CD4-positive, alpha-beta T cell treated with Interferon alpha-2 for 1 hour (primary cell): ENCODE data around the gene CCN5.
A peak's percentile ranks its signal among the peaks of the same experiment; 100 is the strongest.
"Not testable (repeated sequence)": the region's sequence is repeated elsewhere in the genome, so short reads cannot be mapped to it uniquely, and the experiment has no call there.

Source experiments
- DNase-seq, 2 donors: peaks; one replicate each; pipeline ENCODE4 v3.0.0-alpha.2; 2020 to 2022

Gene CCN5, protein sequence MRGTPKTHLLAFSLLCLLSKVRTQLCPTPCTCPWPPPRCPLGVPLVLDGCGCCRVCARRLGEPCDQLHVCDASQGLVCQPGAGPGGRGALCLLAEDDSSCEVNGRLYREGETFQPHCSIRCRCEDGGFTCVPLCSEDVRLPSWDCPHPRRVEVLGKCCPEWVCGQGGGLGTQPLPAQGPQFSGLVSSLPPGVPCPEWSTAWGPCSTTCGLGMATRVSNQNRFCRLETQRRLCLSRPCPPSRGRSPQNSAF

DNA sequence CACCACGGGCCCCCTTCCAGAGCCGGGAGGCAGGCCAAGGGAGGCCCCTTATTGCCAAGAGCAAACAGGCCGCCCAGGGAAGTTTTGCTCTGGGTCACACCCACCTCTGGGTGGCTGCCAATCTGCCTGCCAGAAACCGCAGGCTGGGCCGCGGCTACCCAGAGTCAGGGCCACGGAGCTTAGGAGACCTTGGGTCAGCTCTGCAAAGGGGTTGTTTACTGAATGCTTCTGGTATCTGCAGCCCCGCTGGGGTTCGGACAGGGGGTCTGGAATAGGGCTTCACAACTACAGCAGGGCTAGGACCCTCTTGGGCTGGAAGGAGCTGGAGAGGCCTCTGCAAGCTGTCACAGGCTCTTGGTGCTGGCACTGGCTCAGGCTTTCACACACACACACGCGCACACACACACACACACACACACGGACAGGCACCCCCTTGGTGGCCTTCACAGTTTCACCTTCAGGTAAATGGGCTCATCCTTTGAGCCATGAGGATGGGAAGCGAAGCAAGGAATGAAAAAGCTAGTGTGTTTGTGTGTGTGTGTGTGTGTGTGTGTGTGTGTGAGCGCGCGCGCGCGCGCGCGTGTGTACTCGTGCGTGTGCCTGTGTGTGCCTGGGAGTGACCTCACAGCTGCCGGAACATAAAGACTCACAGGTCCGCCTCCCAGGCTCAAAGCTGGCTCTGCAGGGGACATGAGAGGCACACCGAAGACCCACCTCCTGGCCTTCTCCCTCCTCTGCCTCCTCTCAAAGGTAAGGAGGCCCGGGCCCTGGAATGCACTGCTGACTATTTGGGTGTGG lies at the start of gene CCN5:
CCN5 (plus strand) TSS at position 669 of the 798 bp plus-strand sequence; CDS start at position 691, 22 bp downstream.
- no peak for DNase-seq

DNA sequence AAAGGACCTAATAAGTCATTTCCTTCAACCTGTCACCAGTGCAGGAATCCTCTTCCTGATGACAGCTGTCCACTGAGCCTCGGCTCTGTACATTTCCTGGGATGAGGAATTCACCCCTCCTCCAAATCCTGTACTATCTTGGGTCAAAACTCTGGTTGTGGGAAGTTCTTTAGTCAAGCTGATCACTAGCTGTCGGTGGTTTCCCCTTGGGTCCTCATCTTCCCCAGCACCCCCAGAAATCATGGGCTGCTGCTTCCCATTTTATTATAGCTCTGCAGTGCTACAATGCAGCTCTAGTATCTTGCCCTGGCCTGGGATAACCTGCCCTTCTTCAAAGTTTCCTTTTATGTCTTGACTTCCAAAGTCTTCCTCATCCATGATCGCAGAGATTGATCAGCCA lies 49.1 kb upstream of the CCN5 start:
- DNase-seq: no peak

DNA sequence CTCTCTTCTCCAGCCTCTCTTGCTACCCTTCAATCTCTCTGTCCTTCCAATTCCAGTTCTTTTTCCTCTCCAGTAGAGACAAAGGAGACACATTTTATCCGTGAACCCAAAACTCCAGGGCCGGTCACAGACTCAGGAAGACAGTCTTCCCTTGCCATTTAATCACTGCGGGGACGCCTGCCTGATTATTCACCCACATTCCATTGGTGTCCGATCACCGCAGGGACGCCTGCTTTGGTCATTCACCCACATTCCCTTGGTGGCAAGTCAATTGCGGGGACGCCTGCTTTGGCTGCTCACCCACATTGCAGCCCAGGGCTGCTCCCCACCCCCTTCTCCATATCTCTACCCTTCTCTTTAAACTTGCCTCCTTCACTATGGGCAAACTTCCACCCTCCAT lies 44.3 kb upstream of the CCN5 start:
- DNase-seq: not testable (repeated sequence)

DNA sequence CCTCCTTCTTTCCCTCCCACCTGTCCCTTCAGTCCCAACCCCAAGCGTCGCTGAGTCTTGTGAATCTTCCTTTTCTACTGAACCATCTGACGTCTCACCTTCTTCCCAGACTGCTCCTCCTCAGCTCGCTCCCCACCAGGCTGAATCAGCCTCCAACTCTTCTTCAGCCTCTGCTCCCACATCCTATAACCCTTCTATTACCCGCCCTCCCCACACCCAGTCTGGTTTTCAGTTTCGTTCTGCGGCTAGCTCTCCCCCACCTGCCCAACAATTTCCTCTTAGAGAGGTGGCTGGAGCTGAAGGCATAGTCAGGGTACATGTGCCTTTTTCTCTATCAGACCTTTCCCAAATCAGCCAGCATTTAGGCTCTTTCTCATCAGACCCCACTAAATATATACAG lies 43.6 kb upstream of the CCN5 start:
- DNase-seq: peak; percentile 72 to 82

DNA sequence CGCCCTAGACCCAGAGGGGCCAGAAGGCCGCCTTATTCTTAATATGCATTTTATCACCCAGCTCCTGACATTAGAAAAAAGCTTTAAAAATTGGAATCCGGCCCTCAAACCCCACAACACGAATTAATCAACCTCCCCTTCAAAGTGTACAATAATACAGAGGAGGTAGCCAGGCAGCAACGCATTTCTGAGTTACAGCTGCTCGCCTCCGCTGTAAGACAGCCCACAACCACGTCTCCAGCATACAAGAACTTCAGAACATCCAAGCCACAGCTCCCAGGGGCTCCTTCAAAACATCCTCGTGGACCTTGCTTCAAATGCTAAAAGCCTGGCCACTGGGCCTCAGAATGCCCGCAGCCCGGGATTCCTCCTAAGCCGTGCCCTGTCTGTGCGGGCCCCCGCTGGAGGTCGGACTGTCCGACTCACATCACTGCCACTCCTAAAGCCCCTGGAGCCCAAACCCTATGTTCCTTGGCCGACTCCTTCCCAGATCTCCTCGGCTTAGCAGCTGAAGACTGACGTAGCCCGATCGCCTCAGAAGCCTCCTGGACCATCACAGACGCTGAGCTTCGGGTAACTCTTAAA lies 42.8 kb upstream of the CCN5 start:
- DNase-seq: not testable (repeated sequence)

DNA sequence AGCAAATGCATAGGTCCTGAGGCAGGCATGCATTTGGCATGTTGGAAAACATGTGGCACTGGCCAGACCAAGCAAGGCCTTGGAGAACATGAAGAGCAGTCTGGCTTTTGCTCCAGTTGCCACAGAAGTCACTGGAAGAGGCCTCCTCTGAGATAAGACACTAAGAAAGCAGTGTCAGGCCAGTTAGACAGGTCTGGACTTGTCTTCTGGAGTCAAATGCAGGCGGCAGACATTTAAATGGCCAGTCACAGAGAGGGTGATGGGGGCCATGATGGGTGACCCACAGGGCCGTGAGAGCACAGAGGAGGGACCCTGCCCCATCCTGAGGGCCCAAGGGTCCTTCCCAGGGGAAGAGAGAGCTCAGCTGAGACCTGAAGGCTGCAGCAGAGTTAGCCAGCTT lies 36.9 kb upstream of the CCN5 start:
- no peak for DNase-seq

DNA sequence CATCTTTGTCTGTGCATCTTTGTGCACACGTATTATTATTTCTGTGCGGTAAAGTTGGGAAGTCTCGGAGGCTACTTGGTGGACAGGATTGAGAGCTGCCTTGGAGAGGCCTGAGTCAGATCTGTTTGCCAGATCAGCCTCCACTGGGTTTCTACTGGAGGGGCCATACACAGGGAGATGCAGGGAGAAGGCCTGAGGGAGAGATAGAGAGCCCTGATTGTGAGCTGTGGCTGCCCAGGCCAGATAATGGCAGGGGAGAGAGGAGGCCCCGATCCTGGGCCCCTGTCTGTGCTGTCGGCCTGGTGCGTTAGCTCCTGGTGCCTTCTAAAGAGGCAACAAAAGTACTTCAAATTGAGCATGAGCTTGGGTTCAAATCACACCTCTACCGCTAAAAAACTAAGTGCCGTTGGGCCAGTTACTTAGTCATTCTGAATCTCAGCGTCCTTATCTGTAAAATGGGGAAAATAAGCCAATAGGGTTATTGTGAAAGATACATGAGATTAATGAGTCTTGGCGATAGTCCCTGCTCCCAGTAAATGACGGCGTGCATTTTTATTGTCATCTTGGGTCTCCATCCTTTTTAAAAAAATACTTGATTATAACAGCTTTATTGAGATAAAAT lies 36.1 kb upstream of the CCN5 start:
- DNase-seq: no peak

DNA sequence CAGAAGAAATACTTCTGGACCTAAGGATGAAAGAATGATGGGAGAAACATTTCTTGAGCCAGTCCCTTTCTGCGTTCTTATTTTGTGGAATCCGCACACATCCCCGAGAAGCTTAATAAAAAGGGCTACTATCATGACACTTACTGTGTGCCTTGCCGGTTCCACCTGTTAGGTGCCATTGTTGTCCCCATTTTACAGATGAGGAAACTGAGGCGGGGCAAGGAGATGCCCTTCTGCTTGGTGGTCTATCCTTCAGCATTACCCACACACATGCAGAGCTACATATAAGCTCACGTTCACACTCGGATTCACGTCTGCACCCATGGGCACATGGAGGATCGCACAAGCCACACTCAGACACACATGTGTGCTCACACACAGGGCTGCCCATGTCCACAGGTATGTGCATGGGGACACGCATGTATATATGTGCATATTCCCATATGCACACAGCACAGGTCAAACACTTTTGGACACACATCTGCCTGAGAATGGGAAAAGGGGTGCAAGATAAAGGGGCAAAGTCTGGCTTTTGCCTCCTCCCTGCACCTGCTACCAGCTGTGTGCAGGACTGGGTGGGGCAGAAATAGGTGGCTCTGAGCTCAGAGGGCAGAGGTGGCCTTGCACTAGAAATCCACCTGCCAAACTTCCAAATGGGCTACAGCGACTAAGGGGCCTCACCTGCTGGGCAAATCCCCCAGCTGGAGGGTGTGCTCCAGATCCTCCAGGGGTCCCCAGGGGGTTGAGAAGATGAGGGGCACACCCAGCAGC lies 33.2 kb upstream of the CCN5 start:
- no peak for DNase-seq

DNA sequence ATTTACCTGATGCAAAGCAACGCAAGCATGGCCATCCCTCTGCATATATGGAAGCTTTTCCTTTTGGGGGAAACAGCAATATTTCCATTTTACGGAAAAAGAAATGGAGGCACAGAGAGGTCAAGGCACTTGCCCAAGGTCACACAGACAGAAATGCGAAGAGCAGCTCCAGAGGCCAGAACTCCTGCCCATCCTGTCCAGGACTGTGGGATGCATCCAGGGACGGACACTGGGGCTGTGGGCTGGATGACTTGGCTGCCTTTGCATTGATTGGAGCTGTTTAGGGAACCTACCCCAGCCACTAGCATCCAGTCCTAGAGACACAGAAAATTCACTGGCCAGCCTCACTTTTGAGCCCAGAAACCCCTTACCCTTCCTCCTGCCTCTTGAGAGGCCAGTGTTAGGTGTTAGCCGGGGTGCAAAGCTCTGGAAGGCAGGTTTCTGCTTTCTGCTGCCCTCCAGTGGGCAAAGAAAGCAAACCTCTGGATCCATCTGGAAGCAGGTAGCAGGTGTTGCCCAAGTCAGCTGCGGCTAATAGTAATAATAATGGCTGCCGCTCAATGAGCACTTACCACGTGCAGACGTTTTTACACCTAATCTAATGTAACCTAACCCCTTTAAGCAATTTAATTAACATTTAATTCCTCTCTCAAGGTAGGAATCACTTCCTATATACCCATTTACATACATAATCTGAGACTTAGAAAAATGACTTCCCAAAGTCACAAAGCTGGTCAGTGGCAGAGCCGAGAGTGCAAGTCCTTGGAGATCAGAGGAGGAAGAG lies 31.7 kb upstream of the CCN5 start:
- DNase-seq: peak; percentile 68 to 82

DNA sequence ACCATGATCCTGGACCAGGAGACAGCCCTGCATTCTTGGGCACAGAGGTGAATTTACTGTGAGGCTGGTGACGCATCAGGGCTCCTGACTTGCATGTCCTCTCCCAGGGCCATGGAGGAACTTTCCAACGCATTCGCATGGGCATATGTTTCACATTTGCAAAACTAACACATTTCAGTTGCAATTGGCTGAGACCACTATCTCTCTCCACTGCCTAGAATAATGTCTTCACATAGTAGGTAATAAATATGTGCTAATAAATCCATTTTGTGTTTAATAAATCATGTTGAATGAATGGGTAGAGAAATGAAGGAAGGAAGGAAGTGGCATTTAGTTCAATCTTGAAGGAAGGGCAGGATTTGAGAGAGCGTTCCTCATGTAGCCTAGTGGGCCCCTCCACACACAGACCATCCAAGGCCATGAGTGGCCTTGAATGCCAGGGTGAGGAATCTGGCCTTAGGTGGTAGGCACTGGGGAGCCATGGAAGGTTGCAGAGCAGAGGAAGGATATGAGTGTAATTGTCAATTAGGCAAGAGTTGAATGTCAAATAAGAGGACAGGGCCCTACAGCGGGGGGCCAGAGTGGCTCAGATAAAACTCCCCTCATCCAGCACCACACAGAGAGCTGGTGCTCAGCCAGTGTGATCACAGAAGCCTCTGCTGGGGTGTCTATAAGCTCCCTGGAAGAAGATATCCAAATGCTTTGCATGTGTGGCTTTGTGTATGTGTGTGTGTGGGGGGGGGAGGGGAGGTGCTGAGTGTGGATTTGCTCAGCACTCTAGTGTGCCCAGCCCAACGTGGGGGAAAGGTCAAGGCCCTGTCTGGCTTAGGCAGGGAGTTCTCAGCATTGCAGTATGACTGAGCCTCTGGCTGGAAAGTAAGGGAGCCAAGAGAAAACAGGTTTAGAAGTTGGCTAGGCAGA lies 30.9 kb upstream of the CCN5 start:
- no peak for DNase-seq

DNA sequence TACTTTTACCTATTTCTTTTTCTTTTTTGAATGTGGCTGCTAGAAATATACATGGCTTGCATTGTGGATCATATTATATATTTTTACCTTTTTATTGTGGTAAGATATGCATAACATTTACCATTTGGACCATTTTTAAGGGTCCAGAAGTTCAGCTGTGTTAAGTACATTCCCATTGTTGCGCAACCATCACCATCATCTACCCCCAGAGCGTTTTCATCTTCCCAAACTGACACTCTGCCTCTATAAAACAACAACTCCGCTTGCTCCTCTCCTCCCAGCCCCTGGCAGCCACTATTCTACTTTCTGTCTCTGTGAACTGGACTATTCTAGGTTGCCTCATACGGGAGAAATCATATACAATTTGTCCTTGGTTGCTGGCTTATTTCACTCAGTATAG lies 28.2 kb upstream of the CCN5 start:
- DNase-seq: no peak

DNA sequence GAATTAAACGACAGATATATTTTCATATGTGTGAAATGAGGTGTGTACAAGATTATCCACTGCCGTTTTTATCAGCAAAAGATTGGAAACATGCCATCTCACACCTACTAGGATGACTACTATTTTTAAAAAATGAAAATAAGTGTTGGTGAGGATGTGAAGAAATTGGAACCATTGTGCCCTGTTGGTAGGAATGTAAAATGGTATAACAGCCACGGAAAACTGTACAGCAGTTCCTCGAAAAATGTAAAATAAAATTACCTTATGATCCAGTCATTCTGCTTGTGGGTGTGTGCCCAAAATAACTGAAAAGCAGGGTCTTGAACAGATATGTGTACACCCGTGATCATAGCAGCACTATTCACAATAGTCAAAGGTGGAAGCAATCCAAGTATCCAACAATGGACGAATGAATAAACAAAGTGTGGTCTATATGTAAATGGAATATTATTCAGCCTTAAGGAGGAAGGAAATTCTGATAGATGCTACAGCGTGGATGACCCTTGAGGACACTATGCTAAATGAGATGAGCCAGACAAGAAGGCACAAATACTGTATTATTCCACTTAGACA lies 27.0 kb upstream of the CCN5 start:
- DNase-seq: no peak

DNA sequence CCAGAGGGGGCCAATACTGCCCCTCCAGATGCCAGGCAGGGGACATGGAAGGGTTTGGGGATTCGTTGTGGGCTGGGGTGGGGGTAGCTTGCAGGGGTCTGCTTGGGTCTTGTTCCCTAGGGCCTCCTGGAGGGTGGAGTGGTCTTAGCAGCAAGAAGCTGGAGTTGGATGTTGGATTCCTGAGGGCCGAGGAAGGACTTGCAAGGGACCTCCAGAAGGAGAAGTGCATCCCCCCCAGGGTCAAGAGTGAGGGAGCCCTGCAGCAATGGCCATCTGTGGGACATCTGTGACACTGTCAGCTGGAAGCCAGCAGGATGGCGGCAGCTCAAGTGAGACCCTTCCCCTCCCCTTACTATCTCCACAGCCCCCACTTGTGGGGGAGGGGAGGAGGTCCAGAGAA lies 25.4 kb upstream of the CCN5 start:
- no peak for DNase-seq

DNA sequence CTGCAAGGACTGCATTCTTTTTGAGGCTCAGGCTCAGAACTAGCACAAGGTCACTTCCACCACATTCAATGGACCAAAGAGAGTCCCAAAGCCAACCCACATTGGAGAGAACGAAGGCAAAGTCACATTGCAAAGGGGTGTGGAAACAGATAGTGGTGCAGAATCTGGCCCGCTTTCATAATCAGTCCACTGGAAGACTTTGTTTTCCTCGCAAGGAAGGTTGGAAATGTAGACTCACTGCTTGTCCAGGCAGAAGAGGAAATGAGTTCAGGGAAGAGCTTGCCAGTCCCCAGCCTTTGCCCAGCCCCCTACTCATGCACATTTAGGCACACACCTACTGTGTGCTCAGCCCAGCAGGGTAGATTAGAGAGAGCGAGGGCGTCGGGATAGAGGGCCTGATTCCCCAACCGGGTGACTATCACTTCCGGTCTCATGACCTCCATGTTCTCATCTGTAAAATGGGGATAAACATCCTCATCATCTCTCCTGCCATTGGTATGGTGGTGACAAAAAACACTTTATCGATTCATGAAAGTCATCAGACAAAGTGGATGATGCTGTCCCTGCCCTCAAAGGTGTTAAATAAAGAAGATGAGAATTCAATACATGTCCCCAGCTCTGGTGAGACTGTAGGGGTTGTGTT lies 24.3 kb upstream of the CCN5 start:
- no peak for DNase-seq

DNA sequence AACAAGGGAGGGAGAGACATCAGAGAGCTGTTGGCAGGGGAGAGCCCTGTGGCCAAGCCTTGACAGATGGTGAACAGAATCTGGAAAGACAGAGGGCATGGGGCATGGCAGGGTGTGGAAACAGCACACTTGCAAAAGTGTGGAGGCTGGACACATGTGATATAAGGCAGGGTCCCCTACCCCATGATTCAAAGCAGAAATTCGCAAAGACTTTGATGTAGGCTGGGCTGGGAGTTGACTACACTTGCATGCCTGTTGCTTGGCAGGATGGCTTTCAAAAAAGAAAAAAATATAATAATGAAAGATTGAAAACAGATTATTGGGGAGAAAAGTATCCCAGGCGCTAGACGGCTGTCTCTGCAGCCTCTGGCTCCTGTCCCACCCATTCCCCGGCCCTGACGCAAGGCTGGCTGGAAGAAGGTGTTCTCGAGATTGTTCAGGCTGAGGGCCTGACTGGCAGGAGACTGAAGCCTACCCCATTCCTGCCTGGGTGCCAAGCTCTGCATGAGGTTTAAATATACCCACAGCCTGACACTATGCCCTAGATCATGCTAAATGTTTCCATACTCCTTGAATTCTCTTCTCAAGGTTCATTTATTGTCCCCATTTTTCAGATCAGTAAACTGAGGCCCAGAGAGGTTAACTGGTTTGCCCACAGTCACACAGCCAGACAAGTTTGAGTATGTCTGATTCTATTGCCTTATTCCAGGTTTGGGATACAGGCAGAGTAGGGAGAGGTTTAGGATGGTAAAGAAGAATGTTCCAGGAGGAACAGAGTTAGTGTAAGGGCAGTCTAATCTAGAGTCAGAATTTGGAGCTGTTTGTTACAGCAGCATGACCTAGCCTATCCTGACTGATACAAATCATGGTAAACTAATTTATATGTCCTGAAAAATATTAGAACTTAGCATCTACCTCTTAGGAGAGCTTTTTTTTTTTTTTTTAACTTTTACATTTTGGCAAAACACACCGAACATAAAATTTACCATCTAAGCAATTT lies 23.4 kb upstream of the CCN5 start:
- no peak for DNase-seq

DNA sequence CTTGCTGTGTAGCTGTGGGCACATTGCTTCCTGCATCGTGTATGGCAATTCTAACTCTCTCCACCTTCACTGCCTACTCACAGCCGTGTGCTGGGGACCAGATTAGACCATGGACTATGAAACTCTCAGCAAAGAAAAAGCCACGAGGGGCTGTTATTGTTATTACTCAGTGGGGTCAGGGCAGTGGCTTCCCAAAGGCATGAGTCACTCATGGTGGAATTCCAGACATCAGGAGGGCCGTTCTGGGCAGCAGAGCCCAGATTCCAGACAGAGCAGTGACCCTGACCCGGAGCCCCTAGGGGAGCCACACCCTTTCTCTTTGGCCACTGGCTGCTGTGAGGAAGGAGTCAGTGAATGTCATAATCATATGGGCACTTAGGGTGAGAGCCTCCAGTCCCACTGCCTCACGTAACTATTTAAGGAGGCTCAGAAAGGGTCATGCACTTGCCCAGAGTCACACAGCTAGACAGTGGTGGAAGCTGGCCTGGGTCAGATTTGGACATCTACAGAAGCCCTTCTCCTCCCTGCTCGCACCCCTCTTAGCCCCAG lies 22.2 kb upstream of the CCN5 start:
- DNase-seq: no peak

DNA sequence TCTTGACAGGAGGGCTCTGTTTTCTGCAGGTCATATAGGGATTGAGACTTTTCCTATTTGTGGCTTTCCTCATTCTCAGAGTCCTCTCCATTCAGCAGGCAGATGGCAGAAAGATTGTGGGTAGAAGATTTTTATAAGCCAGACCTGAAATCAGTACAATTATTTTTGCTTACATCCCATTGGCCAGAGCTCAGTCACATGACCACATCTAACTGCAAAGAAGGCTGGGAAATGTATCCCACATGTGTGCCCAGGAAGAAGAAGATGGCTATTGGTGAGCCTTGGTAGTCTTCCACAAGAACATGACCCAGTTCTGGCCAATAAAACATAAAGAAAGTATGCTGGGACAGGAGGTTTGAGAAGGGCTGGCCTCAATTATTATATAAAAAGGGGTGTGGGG lies 21.5 kb upstream of the CCN5 start:
- DNase-seq: no peak

DNA sequence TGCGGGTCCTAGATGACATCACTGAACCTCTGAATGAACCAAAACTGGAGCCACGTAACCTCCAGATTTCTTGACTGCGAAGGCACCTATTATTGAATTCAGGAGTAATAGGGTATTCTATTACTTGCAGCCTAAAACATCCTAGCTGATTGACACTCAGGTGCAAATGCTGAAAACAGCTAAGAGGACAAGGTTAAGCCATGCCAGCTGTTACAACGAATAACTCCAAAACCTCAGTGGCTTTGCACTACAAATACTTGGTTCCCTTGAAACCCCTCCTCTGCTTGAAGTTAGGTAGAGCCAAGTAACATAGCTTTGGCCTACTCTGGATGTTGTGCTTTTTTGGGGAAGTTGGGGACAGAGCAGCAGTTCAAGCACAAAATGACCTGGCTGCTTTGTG lies 21.0 kb upstream of the CCN5 start:
- no peak for DNase-seq

DNA sequence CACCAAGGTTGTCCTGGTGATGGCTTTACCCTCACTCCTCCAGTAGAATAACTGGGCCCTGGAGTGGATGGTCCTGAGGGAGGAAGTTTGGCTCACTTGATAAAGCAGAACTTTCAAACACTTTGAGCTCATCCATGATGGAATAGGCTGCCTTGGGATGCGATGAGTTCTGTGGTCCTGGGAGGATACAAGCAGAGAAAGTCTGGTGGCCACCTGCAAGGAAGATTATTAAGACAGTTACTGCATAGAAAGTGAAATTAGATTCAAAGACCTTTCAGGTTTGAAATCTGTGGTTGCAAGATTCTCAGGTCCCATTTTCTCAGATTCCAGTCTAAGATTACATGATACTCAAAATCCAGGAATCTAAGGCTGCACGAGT lies 19.9 kb upstream of the CCN5 start:
- DNase-seq: no peak
